ENCODE data around the gene DCST1. TPM values are rescaled to one million over a fixed set of nuclear protein-coding genes. Genes with fewer than 3 reads are reported as not detected.

Gene DCST1
- polyA plus RNA-seq, 2 of the 4 experiments (the other 2 are of a cell fraction), result 0.06 TPM; not detected in 1

GRCh38 chr1:155051342-155051776 lies 17.7 kb downstream of the DCST1 start:
- FAIRE-seq, result no peak
- WGBS (ENCODE audit: missing lambda C conversion rate), result 0% methylated on average over 14 of the region's 31 CpGs
- Histone ChIP-seq H3K4me2 (peak overlapping the region; percentile 97), H3K4me3 (peak overlapping the region; percentile 94), H3K27ac (peak overlapping the region; percentile 93 to 94), H3K9me3 (no peaks in the 10 kb centered on the region), H3K4me1 (peaks cover 22% of the 10 kb centered on the region)
- CTCF ChIA-PET, result interaction anchor here (1.0 to 27.3 kb wide), 11 partner anchors 10 to 447 kb away, joined by 3 to 350 read pairs (median 3); partner anchors contain the start of genes EFNA3, EFNA4 and KRTCAP2
- peak in 1 of 2 experiments; percentile 23; a peak in 4 of 6 replicates for ATAC-seq
- DNase-seq (ENCODE audit: low read depth in 1 of 2, low spot score in 1 of 2), result no peak
- POLR2A ChIA-PET, result interaction anchor here (0.7 to 1.4 kb wide), 8 partner anchors 8 to 81 kb away, joined by 3 to 6 read pairs (median 4); partner anchors contain the start of gene SHC1
- TF ChIP-seq BCL3 (IDR thresholded peaks at IDR 0.05) (peak; percentile 46; the same call in 1 of the 3 replicates), EP300 (IDR thresholded peaks at IDR 0.05) (no peak), PHF8 (IDR thresholded peaks at IDR 0.05; ENCODE audit: borderline replicate concordance, low read depth) (peak; percentile 44; the same call in 1 of the 2 replicates), POLR2A (IDR thresholded peaks at IDR 0.05; ENCODE audit: low read length) (peak; percentile 35), RARB (CRISPR knock-in tag; IDR thresholded peaks at IDR 0.05) (no peak)

- FAIRE-seq (no peak), ATAC-seq (peak; percentile 45 to 55)
Measured at GRCh38 chr1:155051777-155052398, 18.3 kb downstream of the DCST1 start.

More at GRCh38 chr1:155051777-155052398, 18.3 kb downstream of the DCST1 start:
- TF ChIP-seq USF2 (IDR thresholded peaks at IDR 0.05) (no peak), RAD21 (conservative IDR thresholded peaks at IDR 0.05 in 1 of 2, IDR thresholded peaks at IDR 0.05 in 1 of 2) (no peak), NFE2L2 (conservative IDR thresholded peaks at IDR 0.05; ENCODE audit: low read length) (no peak), CHD4 (IDR thresholded peaks at IDR 0.05; ENCODE audit: borderline replicate concordance) (no peak), SREBF2 (IDR thresholded peaks at IDR 0.05) (no peak), ELK1 (IDR thresholded peaks at IDR 0.05; ENCODE audit: low read depth, low read length) (no peak), JUN (IDR thresholded peaks at IDR 0.05) (no peak), RFX5 (IDR thresholded peaks at IDR 0.05) (no peak), EHMT2 (IDR thresholded peaks at IDR 0.05; ENCODE audit: low read depth) (no peak), REST (IDR thresholded peaks at IDR 0.05) (no peak), ATOH8 (CRISPR knock-in tag; IDR thresholded peaks at IDR 0.05; ENCODE audit: low read depth) (no peak), MAFK (IDR thresholded peaks at IDR 0.05; ENCODE audit: partially characterized antibody) (no peak), HEYL (CRISPR knock-in tag; IDR thresholded peaks at IDR 0.05) (no peak)
- under 1% methylated on average over 14 of the region's 27 CpGs for WGBS (ENCODE audit: missing lambda C conversion rate)
- no peaks in the 10 kb centered on the region for H3K9me3 ChIP-seq
- POLR2A ChIA-PET, result interaction anchor here (1.3 kb wide), 1 partner anchor 13 kb away, joined by 3 read pairs; no protein-coding TSS in a partner anchor
- peak overlapping the region; percentile 97 for H3K4me2 ChIP-seq
- CTCF ChIA-PET, result interaction anchor here (1.1 to 27.3 kb wide), 8 partner anchors 9 to 572 kb away, joined by 3 to 350 read pairs (median 4); partner anchors contain the start of genes EFNA3 and EFNA4
- peak overlapping the region; percentile 94 for H3K4me3 ChIP-seq
- H3K4me1 ChIP-seq, result peaks cover 22% of the 10 kb centered on the region
- H3K27ac ChIP-seq, result peak overlapping the region; percentile 93 to 94
- DNase-seq (ENCODE audit: low read depth in 1 of 2, low spot score in 1 of 2), result peak in 1 of 2 experiments; percentile 61

All from A549 (cell line).